Neuronal stem cell (in vitro differentiated cells): ENCODE results near the gene MACROD1.

ENCODE experiments used
- DNase-seq: peaks from one replicate; pipeline ENCODE4 v3.0.0-alpha.2; 2013; ENCODE audit warnings: low spot score
- H2AFZ ChIP-seq: one replicate; pipeline ENCODE4 v1.6.1; 2013; ENCODE audit warnings: mild to moderate bottlenecking, low read length, inconsistent platforms
- H2AK5ac ChIP-seq: 2 replicates; pipeline ENCODE4 v1.6.1; 2013; ENCODE audit warnings: low read depth, mild to moderate bottlenecking, inconsistent platforms, low read length, moderate library complexity, mixed read lengths
- H2BK120ac ChIP-seq: 2 replicates; pipeline ENCODE4 v1.6.1; 2013; ENCODE audit warnings: low read depth, mild to moderate bottlenecking, inconsistent platforms, low read length, moderate library complexity, mixed read lengths
- H2BK12ac ChIP-seq: one replicate; pipeline ENCODE4 v1.6.1; 2013; ENCODE audit warnings: low read length, inconsistent platforms
- H2BK15ac ChIP-seq: 2 replicates; pipeline ENCODE4 v1.6.1; 2013; ENCODE audit warnings: mild to moderate bottlenecking, low read length, inconsistent platforms, mixed read lengths
- H2BK5ac ChIP-seq: one replicate; pipeline ENCODE4 v1.6.1; 2013; ENCODE audit warnings: inconsistent platforms, mild to moderate bottlenecking, low read length, moderate library complexity
- H3K14ac ChIP-seq: one replicate; pipeline ENCODE4 v1.6.1; 2013; ENCODE audit warnings: low read length, inconsistent platforms
- H3K18ac ChIP-seq: 2 replicates; pipeline ENCODE4 v1.6.1; 2013; ENCODE audit warnings: low read length, inconsistent platforms
- H3K23ac ChIP-seq: 2 replicates; pipeline ENCODE4 v1.6.1; 2013; ENCODE audit warnings: low read depth, mild to moderate bottlenecking, mixed read lengths, low read length, inconsistent platforms; ENCODE audit not compliant: poor library complexity
- H3K27ac ChIP-seq: replicated peaks from 3 replicates; pipeline ENCODE4 v1.5.1; 2013; ENCODE audit warnings: low read length, inconsistent platforms
- H3K27me3 ChIP-seq, 3 experiments: 2 replicates each; pipeline ENCODE4 v1.6.1; 2013; ENCODE audit warnings: low read length in 3 of 3, mild to moderate bottlenecking in 2 of 3, inconsistent platforms in 1 of 3, low read depth in 1 of 3, mixed read lengths in 1 of 3, moderate library complexity in 1 of 3; ENCODE audit not compliant: control insufficient read depth in 3 of 3, insufficient read depth in 3 of 3
- H3K36me3 ChIP-seq, 2 donors: replicated peaks in 1 of 2; 2 replicates each; pipeline ENCODE4 v1.6.1; 2013; ENCODE audit warnings: low read length in 2 of 2; ENCODE audit not compliant: control insufficient read depth in 2 of 2, insufficient read depth in 2 of 2
- H3K4ac ChIP-seq: 2 replicates; pipeline ENCODE4 v1.6.1; 2013; ENCODE audit warnings: inconsistent platforms, mild to moderate bottlenecking, low read length, moderate library complexity
- H3K4me1 ChIP-seq, 2 donors: 1 replicate in 1 of 2; 2 replicates in 1 of 2; pipeline ENCODE4 v1.6.1; 2013; ENCODE audit warnings: low read length in 2 of 2, low read depth in 1 of 2; ENCODE audit not compliant: control insufficient read depth in 2 of 2, insufficient read depth in 1 of 2
- H3K4me2 ChIP-seq: one replicate; pipeline ENCODE4 v1.6.1; 2013; ENCODE audit warnings: mild to moderate bottlenecking, low read length, inconsistent platforms; ENCODE audit not compliant: insufficient read depth, poor library complexity, severe bottlenecking
- H3K4me3 ChIP-seq, 2 donors: 2 replicates each; pipeline ENCODE4 v1.5.1; 2013; ENCODE audit warnings: low read length in 2 of 2, mild to moderate bottlenecking in 2 of 2, inconsistent platforms in 1 of 2, moderate library complexity in 1 of 2
- H3K79me1 ChIP-seq: one replicate; pipeline ENCODE4 v1.6.1; 2013; ENCODE audit warnings: low read depth, mild to moderate bottlenecking, inconsistent platforms, low read length, moderate library complexity
- H3K9ac ChIP-seq: one replicate; pipeline ENCODE4 v1.6.1; 2013; ENCODE audit warnings: mild to moderate bottlenecking, low read depth, low read length, inconsistent platforms; ENCODE audit not compliant: poor library complexity
- H3K9me3 ChIP-seq, 2 donors: replicated peaks in 1 of 2; 2 replicates each; pipeline versions ENCODE3 to v1.6.1; 2013; ENCODE audit warnings: low read length in 2 of 2, mild to moderate bottlenecking in 2 of 2, inconsistent platforms in 1 of 2, low read depth in 1 of 2, mixed read lengths in 1 of 2, moderate library complexity in 1 of 2; ENCODE audit not compliant: control insufficient read depth in 2 of 2, insufficient read depth in 1 of 2
- H4K8ac ChIP-seq: one replicate; pipeline ENCODE4 v1.6.1; 2013; ENCODE audit warnings: low read depth, mild to moderate bottlenecking, inconsistent platforms, low read length, moderate library complexity
- H4K91ac ChIP-seq: one replicate; pipeline ENCODE4 v1.6.1; 2013; ENCODE audit warnings: low read length, low read depth, mild to moderate bottlenecking, inconsistent platforms; ENCODE audit not compliant: poor library complexity
- WGBS, 2 donors: extraction: QIAGEN DNeasy Blood & Tissue Kit; methylation state at CpG; one replicate each; pipeline ENCODE4 v1.1.7; 2013; ENCODE audit warnings: missing lambda C conversion rate in 2 of 2, mixed read lengths in 1 of 2; ENCODE audit not compliant: insufficient read length in 2 of 2, insufficient replicate concordance in 1 of 2; ENCODE audit errors: extremely low coverage in 2 of 2; 5-methylcytosine and 5-hydroxymethylcytosine counted together

Gene MACROD1

GRCh38 chr11:64138398-64138797, 27.5 kb downstream of the MACROD1 start:
- no peak overlapping the region for H2BK5ac ChIP-seq
- no peak overlapping the region for H3K9ac ChIP-seq
- no peak overlapping the region for H4K8ac ChIP-seq
- H3K27ac ChIP-seq, result no peak overlapping the region
- no peak overlapping the region for H3K4me2 ChIP-seq
- no peak overlapping the region for H3K4me3 ChIP-seq
- H3K27me3 ChIP-seq, result peaks cover 0 to 7% (median 0%) of the 10 kb centered on the region in 3 experiments
- no peak overlapping the region for H4K91ac ChIP-seq
- H2BK120ac ChIP-seq, result no peak overlapping the region
- H3K4ac ChIP-seq, result no peak overlapping the region
- peaks cover 5 to 11% of the 10 kb centered on the region in 2 donors for H3K4me1 ChIP-seq
- H2AK5ac ChIP-seq, result no peak overlapping the region
- no peak overlapping the region for H2BK15ac ChIP-seq
- no peak for DNase-seq
- no CpG with 5 or more reads among the region's 16 CpGs for WGBS, 2 donors
- no peak overlapping the region for H2AFZ ChIP-seq
- H3K36me3 ChIP-seq, result no peaks in the 10 kb centered on the region
- H2BK12ac ChIP-seq, result no peak overlapping the region
- H3K14ac ChIP-seq, result no peak overlapping the region
- H3K18ac ChIP-seq, result no peak overlapping the region
- H3K9me3 ChIP-seq, result no peaks in the 10 kb centered on the region
- H3K79me1 ChIP-seq, result peaks cover 3% of the 10 kb centered on the region
- no peak overlapping the region for H3K23ac ChIP-seq

GRCh38 chr11:64136765-64137441, 29.0 kb downstream of the MACROD1 start:
- Histone ChIP-seq H3K36me3 (no peaks in the 10 kb centered on the region), H3K4me1 (peaks cover 13 to 22% of the 10 kb centered on the region in 2 donors), H3K4me2 (no peak overlapping the region), H2BK120ac (no peak overlapping the region), H3K4ac (no peak overlapping the region), H3K23ac (no peak overlapping the region), H3K18ac (no peak overlapping the region), H2AK5ac (no peak overlapping the region), H3K4me3 (no peak overlapping the region), H3K9ac (no peak overlapping the region), H3K27ac (no peak overlapping the region), H2AFZ (no peak overlapping the region), H2BK12ac (no peak overlapping the region), H2BK5ac (no peak overlapping the region), H3K27me3 (peaks cover 0 to 7% (median 0%) of the 10 kb centered on the region in 3 experiments), H4K91ac (no peak overlapping the region), H2BK15ac (no peak overlapping the region), H3K79me1 (peaks cover 3% of the 10 kb centered on the region), H3K14ac (no peak overlapping the region), H4K8ac (no peak overlapping the region), H3K9me3 (no peaks in the 10 kb centered on the region)
- no CpG with 5 or more reads among the region's 17 CpGs for WGBS, 2 donors
- no peak for DNase-seq

- peak overlapping the region; percentile 67 for H3K14ac ChIP-seq
- H2BK12ac ChIP-seq, result peak overlapping the region; percentile 89
- H3K4me3 ChIP-seq, result no peak overlapping the region
- peaks cover 17 to 27% of the 10 kb centered on the region in 2 donors for H3K4me1 ChIP-seq
- H3K4me2 ChIP-seq, result no peak overlapping the region
- H3K23ac ChIP-seq, result peak overlapping the region; percentile 95
- peaks cover 4% of the 10 kb centered on the region for H3K79me1 ChIP-seq
- no peak overlapping the region for H2BK5ac ChIP-seq
- H2BK120ac ChIP-seq, result no peak overlapping the region
- no peak overlapping the region for H2AFZ ChIP-seq
- H3K27me3 ChIP-seq, result peaks cover 0 to 7% (median 0%) of the 10 kb centered on the region in 3 experiments
- no peaks in the 10 kb centered on the region for H3K36me3 ChIP-seq
- no peak overlapping the region for H3K27ac ChIP-seq
- no peak overlapping the region for H4K8ac ChIP-seq
- peak overlapping the region; percentile 45 for H3K18ac ChIP-seq
- H3K9ac ChIP-seq, result no peak overlapping the region
- no peaks in the 10 kb centered on the region for H3K9me3 ChIP-seq
- H3K4ac ChIP-seq, result no peak overlapping the region
- DNase-seq, result no peak
- no peak overlapping the region for H2BK15ac ChIP-seq
- WGBS, 2 donors, result no CpG with 5 or more reads among the region's 17 CpGs
- H4K91ac ChIP-seq, result no peak overlapping the region
- H2AK5ac ChIP-seq, result no peak overlapping the region
Measured at GRCh38 chr11:64135711-64136110, 30.2 kb downstream of the MACROD1 start.

DNA sequence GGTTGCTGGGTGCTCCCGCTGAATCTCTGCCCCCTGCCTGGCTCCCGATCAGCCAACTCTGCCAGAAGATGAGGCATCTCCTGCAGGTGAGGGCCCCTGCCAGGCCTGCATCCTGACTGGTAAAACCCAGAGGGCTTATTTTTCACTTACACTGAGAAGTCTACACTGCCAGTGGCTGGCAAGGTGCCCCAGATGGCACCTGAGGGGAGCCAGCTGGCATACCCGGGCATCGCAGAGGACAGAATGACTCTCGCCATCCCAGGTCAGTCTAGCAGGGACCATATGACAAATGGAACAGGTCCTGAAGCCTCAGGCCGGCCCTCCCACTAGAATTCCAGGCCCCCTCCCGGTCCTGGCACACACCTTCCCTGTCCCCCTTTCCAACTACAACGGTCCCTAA, 30.9 kb downstream of the MACROD1 start:
- no peak overlapping the region for H3K4ac ChIP-seq
- DNase-seq, result no peak
- H3K4me1 ChIP-seq, result peaks cover 17 to 27% of the 10 kb centered on the region in 2 donors
- H3K27me3 ChIP-seq, result peaks cover 0 to 7% (median 0%) of the 10 kb centered on the region in 3 experiments
- H3K14ac ChIP-seq, result no peak overlapping the region
- peak overlapping the region; percentile 25 for H2AK5ac ChIP-seq
- H3K27ac ChIP-seq, result no peak overlapping the region
- no peak overlapping the region for H2BK120ac ChIP-seq
- H4K91ac ChIP-seq, result no peak overlapping the region
- no peak overlapping the region for H3K18ac ChIP-seq
- H3K79me1 ChIP-seq, result peaks cover 9% of the 10 kb centered on the region
- WGBS, 2 donors, result no CpG with 5 or more reads among the region's 8 CpGs
- H3K4me2 ChIP-seq, result no peak overlapping the region
- H3K9ac ChIP-seq, result no peak overlapping the region
- no peaks in the 10 kb centered on the region for H3K9me3 ChIP-seq
- H3K36me3 ChIP-seq, result no peaks in the 10 kb centered on the region
- no peak overlapping the region for H4K8ac ChIP-seq
- no peak overlapping the region for H3K4me3 ChIP-seq
- H3K23ac ChIP-seq, result no peak overlapping the region
- H2BK5ac ChIP-seq, result no peak overlapping the region
- H2BK12ac ChIP-seq, result no peak overlapping the region
- no peak overlapping the region for H2AFZ ChIP-seq
- H2BK15ac ChIP-seq, result no peak overlapping the region
